Measurements from ENCODE around the gene KRT76.
"Not testable (repeated sequence)": the region's sequence is repeated elsewhere in the genome, so short reads cannot be mapped to it uniquely, and the experiment has no call there.

KRT76 gene

DNA sequence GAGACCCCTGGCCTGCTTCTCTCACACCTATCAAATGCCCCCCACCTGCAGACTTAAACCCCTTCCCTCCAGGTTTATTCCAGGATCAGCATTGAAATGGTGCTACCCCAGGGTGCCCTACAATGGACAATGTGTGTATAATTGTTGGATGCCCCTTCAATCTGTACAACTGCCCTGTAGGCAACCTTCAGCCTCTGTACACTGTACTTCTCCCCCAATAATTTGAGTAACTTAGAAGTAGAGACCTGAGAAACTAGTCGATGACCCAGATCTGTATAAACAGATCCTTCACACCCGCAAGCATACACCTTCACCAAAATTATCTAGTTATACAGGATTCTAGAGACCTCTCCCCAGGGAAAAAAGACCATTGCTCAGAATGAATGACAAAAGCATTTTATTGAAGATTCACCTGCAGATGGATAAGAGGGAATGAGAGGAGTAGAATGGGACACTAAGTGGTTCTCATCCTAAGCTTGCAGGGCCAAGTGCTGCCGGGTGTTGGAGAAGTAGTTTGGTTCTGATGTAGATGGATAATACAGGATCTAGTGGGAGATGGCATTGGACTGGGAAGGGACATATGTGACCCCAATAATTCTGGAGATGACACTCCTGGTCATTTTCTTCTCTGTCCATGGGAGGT is 29.1 kb upstream of the KRT76 start:
- Mint-ChIP-seq H3K4me1 (no peaks in the 10 kb centered on the region), H3K27me3 (no peaks in the 10 kb centered on the region), H3K27ac (no peak overlapping the region), H3K36me3 (no peaks in the 10 kb centered on the region), H3K9me3 (no peaks in the 10 kb centered on the region), H3K4me3 (no peak overlapping the region)

GRCh38 chr12:52805739-52806138 is 28.6 kb upstream of the KRT76 start:
- Mint-ChIP-seq H3K27ac (no peak overlapping the region), H3K4me3 (no peak overlapping the region), H3K9me3 (no peaks in the 10 kb centered on the region), H3K4me1 (no peaks in the 10 kb centered on the region), H3K27me3 (no peaks in the 10 kb centered on the region), H3K36me3 (no peaks in the 10 kb centered on the region)

GRCh38 chr12:52805000-52805399 is 27.9 kb upstream of the KRT76 start:
- Mint-ChIP-seq H3K9me3 (no peaks in the 10 kb centered on the region), H3K27me3 (no peaks in the 10 kb centered on the region), H3K4me1 (no peaks in the 10 kb centered on the region), H3K4me3 (no peak overlapping the region), H3K27ac (no peak overlapping the region), H3K36me3 (no peaks in the 10 kb centered on the region)

- Mint-ChIP-seq H3K27me3 (no peaks in the 10 kb centered on the region), H3K9me3 (no peaks in the 10 kb centered on the region), H3K36me3 (no peaks in the 10 kb centered on the region), H3K4me1 (no peaks in the 10 kb centered on the region), H3K27ac (no peak overlapping the region), H3K4me3 (no peak overlapping the region)
These were observed 25.3 kb upstream of the KRT76 start for GRCh38 chr12:52802442-52802841.

DNA sequence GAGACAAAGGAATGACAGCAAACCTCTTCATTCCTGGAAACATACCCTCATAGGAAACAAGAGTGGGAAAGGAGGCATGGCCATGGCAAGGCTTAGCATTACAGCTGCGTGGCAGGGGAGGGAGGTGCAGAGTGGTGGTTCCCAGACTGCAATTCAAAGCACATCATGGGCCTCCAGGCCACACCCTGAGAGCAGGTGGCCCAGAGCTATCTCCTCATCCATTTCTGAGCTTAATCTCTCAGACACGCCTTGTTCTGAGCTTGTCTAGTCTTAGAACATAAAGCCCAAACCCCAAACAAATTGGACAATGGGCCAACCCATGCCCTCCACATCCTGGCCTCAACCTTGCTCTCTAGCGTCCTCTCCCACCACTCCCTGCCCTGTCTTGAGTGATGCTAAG is 24.6 kb upstream of the KRT76 start:
- Mint-ChIP-seq H3K9me3 (no peaks in the 10 kb centered on the region), H3K36me3 (no peaks in the 10 kb centered on the region), H3K4me3 (no peak overlapping the region), H3K27ac (no peak overlapping the region), H3K4me1 (no peaks in the 10 kb centered on the region), H3K27me3 (no peaks in the 10 kb centered on the region)

DNA sequence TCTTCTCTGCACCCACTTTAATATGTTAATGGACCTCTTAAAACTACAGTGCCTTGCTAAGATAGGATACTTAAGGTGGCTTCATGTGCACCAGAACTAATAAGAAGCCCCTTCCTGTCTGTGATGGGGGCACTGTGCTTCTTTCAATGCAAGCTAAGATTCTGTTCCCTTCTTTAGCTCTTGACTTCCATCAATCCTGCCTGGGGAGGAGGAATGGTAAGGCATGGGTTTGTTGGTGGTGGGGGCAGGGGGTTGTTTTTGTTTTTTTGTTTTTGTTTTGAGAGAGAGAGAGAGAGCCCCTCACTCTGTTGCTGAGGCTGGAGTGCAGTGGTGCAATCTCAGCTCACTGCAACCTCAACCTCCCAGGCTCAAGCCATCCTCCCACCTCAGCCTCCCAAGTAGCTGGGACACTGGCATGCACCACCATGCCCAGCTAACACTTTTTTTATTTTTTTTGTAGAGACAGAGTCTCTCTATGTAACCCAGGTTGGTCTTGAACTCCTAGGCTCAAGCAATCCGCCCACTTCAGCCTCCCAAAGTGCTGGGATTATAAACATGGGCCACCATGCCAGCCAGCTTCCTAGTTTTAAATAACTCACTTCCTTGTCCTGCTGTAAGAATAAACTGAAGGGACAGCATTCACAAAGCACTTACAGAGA is 23.2 kb upstream of the KRT76 start:
- no peaks in the 10 kb centered on the region for H3K4me1 Mint-ChIP-seq
- no peaks in the 10 kb centered on the region for H3K27me3 Mint-ChIP-seq
- no peak overlapping the region for H3K4me3 Mint-ChIP-seq
- H3K9me3 Mint-ChIP-seq = no peaks in the 10 kb centered on the region
- no peaks in the 10 kb centered on the region for H3K36me3 Mint-ChIP-seq
- no peak overlapping the region for H3K27ac Mint-ChIP-seq

DNA sequence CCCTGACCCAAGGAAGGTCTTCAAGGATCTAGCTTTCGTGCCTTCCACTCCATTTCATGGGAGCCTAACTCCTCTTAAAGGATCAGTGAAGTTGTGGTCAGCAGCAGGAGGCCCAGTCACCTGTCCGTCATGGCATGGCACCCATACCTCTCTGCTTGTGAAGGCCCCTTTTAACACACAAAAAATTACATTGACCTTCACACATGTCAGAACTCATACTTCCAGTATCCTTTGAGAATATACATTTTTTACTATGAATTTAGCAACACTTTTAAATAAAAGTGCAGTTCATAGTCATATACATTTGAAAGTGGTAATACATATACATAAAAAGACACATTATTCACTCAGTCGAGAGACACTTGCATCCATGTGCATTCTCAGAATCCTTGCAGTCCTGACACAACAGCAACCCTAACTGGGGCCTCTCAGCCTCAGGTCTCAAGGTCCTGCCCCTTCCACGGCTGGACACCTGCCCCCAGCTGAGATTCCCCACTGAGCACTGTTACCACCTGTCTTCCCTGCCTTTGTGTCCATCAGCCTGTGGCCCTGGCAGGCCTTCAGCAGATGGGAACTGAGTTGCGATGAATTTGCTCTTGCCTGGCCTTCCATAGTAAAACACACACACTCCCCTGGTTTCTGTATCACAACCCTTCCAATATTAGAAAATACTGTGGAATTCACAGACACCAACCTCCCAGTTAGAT is 22.5 kb upstream of the KRT76 start:
- Mint-ChIP-seq H3K27ac (peak overlapping the region; percentile 15), H3K4me3 (no peak overlapping the region), H3K9me3 (no peaks in the 10 kb centered on the region), H3K36me3 (no peaks in the 10 kb centered on the region), H3K27me3 (no peaks in the 10 kb centered on the region), H3K4me1 (peaks cover under 1% of the 10 kb centered on the region)

DNA sequence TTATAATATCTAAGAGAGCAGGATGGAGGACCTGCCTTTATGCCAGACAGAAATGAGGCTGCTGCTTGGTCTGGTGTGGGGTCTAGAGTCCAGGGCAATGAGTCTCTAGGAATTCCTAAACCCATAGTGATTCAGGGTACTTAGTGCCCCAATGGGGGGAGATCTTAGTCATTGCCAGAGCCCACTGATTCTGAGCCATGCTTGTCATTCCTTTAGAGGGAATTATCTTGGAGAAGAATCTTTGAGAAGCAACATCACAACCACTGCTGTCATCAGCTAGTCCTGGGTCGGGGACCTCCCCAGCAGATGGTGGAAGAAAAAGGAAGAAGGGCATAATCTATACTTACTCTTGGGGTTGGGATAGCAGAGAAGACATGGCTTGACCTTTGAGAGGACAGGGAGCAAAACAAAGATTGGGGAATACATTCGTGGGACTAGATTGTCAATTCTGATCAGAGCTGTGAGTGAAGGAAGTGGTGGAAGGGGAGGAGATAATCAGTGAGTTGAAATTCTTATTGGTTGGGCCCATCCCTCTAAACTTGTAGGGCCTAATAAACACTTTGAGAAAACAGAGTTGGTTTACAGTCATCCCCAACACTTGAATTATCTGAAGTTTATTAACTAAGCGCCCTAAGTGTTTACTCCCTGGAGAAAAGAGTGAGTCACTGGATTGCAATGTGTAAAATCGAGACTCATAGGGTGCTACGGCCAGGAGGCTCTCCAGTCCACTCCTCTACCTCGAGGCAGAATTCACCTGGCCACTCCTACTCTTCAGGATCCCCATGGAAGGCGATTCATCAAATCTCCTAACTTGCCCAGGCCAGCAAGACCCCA is 21.7 kb upstream of the KRT76 start:
- H3K27ac Mint-ChIP-seq = no peak overlapping the region
- H3K36me3 Mint-ChIP-seq = no peaks in the 10 kb centered on the region
- H3K27me3 Mint-ChIP-seq = no peaks in the 10 kb centered on the region
- H3K9me3 Mint-ChIP-seq = no peaks in the 10 kb centered on the region
- H3K4me3 Mint-ChIP-seq = no peak overlapping the region
- H3K4me1 Mint-ChIP-seq = peaks cover 8% of the 10 kb centered on the region

- Mint-ChIP-seq H3K4me1 (peaks cover 8% of the 10 kb centered on the region), H3K4me3 (no peak overlapping the region), H3K9me3 (no peaks in the 10 kb centered on the region), H3K27me3 (no peaks in the 10 kb centered on the region), H3K36me3 (no peaks in the 10 kb centered on the region), H3K27ac (no peak overlapping the region)
These were observed 21.0 kb upstream of the KRT76 start for GRCh38 chr12:52798003-52798670.

DNA sequence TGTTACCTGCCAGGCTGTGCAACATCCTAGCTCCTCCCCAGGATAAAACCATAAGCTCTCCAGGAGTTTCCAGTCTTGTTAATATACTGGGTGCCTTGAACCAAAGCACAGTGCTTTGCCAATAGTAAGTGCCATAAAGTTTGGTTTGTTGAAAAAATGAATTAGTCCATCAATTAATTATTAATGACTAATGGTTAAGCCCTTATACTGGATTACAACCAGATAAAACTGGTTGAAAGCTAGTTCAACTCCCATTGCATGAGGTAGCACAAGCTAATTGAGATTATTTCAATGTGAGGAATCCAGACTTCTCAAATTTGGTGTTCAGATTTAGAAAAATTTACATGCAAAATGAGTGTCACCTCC is 20.4 kb upstream of the KRT76 start:
- Mint-ChIP-seq H3K4me3 (no peak overlapping the region), H3K9me3 (no peaks in the 10 kb centered on the region), H3K27ac (no peak overlapping the region), H3K27me3 (no peaks in the 10 kb centered on the region), H3K36me3 (no peaks in the 10 kb centered on the region), H3K4me1 (peaks cover 11% of the 10 kb centered on the region)

DNA sequence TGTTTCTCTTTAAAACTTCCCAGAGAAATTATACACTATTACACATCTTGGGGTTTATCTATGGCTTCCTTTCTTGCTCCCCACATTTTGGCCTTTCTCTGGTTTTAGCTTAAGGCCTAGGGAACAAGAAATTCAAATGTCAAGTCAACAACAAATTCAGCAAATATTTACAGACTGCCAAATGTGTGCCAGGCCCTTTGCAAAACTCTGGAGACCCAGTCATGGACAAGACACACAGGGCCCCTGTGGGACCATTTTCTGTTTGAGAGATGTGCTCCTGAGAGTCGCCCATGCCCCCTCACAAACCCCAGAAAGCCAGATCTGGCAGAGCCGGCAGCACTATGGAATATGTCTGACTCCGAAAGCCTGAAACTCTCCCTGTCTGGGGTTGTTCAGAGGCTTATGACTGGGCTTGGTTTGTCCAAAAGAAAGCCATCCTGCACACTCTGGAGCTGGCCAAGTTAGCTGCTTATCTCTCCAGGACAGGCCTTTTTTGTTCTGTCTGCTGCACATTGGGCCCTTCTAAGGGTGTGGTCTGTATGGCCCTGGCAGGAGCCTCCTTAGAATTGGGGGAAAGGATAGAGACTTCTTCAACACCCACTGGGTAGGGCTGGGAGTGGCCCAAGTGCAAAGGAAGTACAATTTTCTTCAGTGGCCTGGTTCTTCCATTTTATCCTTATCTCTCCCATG is 19.8 kb upstream of the KRT76 start:
- no peak overlapping the region for H3K4me3 Mint-ChIP-seq

GRCh38 chr12:52796429-52796794 is 19.3 kb upstream of the KRT76 start:
- H3K36me3 Mint-ChIP-seq = peaks cover 2% of the 10 kb centered on the region
- no peaks in the 10 kb centered on the region for H3K9me3 Mint-ChIP-seq
- no peak overlapping the region for H3K27ac Mint-ChIP-seq
- no peak overlapping the region for H3K4me3 Mint-ChIP-seq
- H3K27me3 Mint-ChIP-seq = no peaks in the 10 kb centered on the region
- peaks cover 17% of the 10 kb centered on the region for H3K4me1 Mint-ChIP-seq

More for the DNA sequence above, 19.8 kb upstream of the KRT76 start:
- Mint-ChIP-seq H3K27ac (no peak overlapping the region), H3K9me3 (no peaks in the 10 kb centered on the region), H3K27me3 (no peaks in the 10 kb centered on the region), H3K36me3 (no peaks in the 10 kb centered on the region), H3K4me1 (peaks cover 13% of the 10 kb centered on the region)

GRCh38 chr12:52795694-52796428 is 18.7 kb upstream of the KRT76 start, which contains the start of gene KRT3:
TSS of gene KRT3 (minus strand) at chr12:52796117. CDS start at chr12:52796042, 75 bp downstream.
- Mint-ChIP-seq H3K9me3 (no peaks in the 10 kb centered on the region), H3K4me1 (peaks cover 17% of the 10 kb centered on the region), H3K27me3 (no peaks in the 10 kb centered on the region), H3K27ac (no peak within 1 kb of the TSS), H3K4me3 (no peak within 1 kb of the TSS), H3K36me3 (peaks cover 2% of the 10 kb centered on the region)

- H3K9me3 Mint-ChIP-seq, H3K27ac Mint-ChIP-seq, H3K27me3 Mint-ChIP-seq, H3K36me3 Mint-ChIP-seq, H3K4me3 Mint-ChIP-seq: not testable (repeated sequence)
- H3K4me1 Mint-ChIP-seq = peaks cover 22% of the 10 kb centered on the region
These were observed 18.2 kb upstream of the KRT76 start for GRCh38 chr12:52795332-52795674.
